Fibroblast of mammary gland (primary cell): Measurements from ENCODE around the gene HS3ST3B1.

Source experiments
- DNase-seq: peaks from one replicate; pipeline ENCODE4 v3.0.0-alpha.2; 2010; ENCODE audit warnings: low read depth
- H3K4me3 ChIP-seq: 2 replicates; pipeline ENCODE4 v1.5.1; 2011; ENCODE audit warnings: low read depth, mild to moderate bottlenecking, low read length, moderate library complexity; ENCODE audit not compliant: control insufficient read depth
- TF ChIP-seq, protein P1 (sequence below): conservative IDR thresholded peaks from 2 replicates; pipeline ENCODE4 v1.5.1; 2011; ENCODE audit warnings: low read depth, low read length, inconsistent platforms; ENCODE audit not compliant: control insufficient read depth, insufficient read depth

Gene HS3ST3B1

DNA sequence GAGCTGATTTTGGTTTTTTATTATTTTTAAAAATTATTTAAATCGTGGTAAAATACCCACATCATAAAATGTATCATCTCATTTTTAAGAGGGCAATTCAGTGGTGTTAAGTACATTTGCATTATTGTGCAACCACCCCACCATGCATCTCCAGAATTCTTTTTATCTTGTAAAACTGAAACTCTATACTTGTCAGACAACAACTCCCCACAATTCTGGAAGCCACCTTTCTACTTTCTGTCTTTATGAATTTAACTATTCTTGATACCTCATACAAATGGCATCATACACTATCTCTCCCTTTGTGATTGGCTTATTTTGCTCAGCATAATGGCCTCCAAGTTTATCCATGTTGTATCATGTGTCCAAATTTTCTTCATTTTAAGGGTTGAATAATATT is 97.9 kb downstream of the HS3ST3B1 start:
- TF ChIP-seq, protein P1, sequence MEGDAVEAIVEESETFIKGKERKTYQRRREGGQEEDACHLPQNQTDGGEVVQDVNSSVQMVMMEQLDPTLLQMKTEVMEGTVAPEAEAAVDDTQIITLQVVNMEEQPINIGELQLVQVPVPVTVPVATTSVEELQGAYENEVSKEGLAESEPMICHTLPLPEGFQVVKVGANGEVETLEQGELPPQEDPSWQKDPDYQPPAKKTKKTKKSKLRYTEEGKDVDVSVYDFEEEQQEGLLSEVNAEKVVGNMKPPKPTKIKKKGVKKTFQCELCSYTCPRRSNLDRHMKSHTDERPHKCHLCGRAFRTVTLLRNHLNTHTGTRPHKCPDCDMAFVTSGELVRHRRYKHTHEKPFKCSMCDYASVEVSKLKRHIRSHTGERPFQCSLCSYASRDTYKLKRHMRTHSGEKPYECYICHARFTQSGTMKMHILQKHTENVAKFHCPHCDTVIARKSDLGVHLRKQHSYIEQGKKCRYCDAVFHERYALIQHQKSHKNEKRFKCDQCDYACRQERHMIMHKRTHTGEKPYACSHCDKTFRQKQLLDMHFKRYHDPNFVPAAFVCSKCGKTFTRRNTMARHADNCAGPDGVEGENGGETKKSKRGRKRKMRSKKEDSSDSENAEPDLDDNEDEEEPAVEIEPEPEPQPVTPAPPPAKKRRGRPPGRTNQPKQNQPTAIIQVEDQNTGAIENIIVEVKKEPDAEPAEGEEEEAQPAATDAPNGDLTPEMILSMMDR, result no peak

More for the DNA sequence above, 97.9 kb downstream of the HS3ST3B1 start:
- no peak for DNase-seq
- no peak overlapping the region for H3K4me3 ChIP-seq
